ENCODE measurements around the gene PAIP2. TPM values are rescaled to one million over a fixed set of nuclear protein-coding genes. Genes with fewer than 3 reads are reported as not detected.

PAIP2 gene
- total RNA-seq, 1 experiment from 2014 or later: 79.4 TPM

GRCh38 chr5:139361835-139362429 is 20.3 kb downstream of the PAIP2 start:
- ATAC-seq: no peak
- no peaks in the 10 kb centered on the region for H3K4me1 ChIP-seq (ENCODE audit: control insufficient read depth, insufficient read depth, low read length)
- BruUV-seq (replicated peaks): no TSS peak
- ChIA-PET CTCF (no interaction called here), POLR2A (interaction anchor here (0.7 kb wide), 1 partner anchor 534 kb away, joined by 7 read pairs; no protein-coding TSS in a partner anchor)
- intact Hi-C loops (cut with micrococcal nuclease; ENCODE audit: unreplicated experiment): no loop called here
- no peaks in the 10 kb centered on the region for H3K9me3 ChIP-seq (ENCODE audit: control insufficient read depth, insufficient read depth, low read depth, low read length)
- no peak for DNase-seq (ENCODE audit: low read depth, low spot score)
- H3K36me3 ChIP-seq (ENCODE audit: control insufficient read depth, insufficient read depth, low read length): peaks cover 7% of the 10 kb centered on the region; the same call in 1 of the 2 replicates
- no peak overlapping the region for H3K27ac ChIP-seq (ENCODE audit: low read length)
- H3K4me3 ChIP-seq (ENCODE audit: low read depth in 2 of 2, low read length in 2 of 2): no peak overlapping the region
- TF ChIP-seq TCF7L2 (IDR thresholded peaks at IDR 0.05; ENCODE audit: low read depth, low read length): no peak
- no peak for TF ChIP-seq CTCF (IDR thresholded peaks at IDR 0.05)
- TF ChIP-seq POLR2AphosphoS5 (IDR thresholded peaks at IDR 0.05; ENCODE audit: low read depth, low read length): no peak
- no peak for TF ChIP-seq REST (IDR thresholded peaks at IDR 0.05; ENCODE audit: insufficient read depth in 1 of 2, low read depth in 2 of 2, low read length in 1 of 2)
- TF ChIP-seq SIN3A (IDR thresholded peaks at IDR 0.05; ENCODE audit: borderline replicate concordance, insufficient read depth, low read depth, low read length): no peak
- in situ Hi-C loops (cut with HindIII; ENCODE audit: low pct_unique_long_range_greater_than_20kb, low sequenced_read_pairs): no loop called here
- no peaks in the 10 kb centered on the region for H3K27me3 ChIP-seq (ENCODE audit: control insufficient read depth, insufficient read depth, low read length)

- H3K27me3 ChIP-seq (ENCODE audit: control insufficient read depth, insufficient read depth, low read length): no peaks in the 10 kb centered on the region
- in situ Hi-C loops (cut with HindIII; ENCODE audit: low pct_unique_long_range_greater_than_20kb, low sequenced_read_pairs) (no loop called here), intact Hi-C loops (cut with micrococcal nuclease; ENCODE audit: unreplicated experiment) (no loop called here)
- peaks cover 12% of the 10 kb centered on the region for H3K36me3 ChIP-seq (ENCODE audit: control insufficient read depth, insufficient read depth, low read length)
- POLR2A ChIA-PET: no interaction called here
- no peak overlapping the region for H3K4me3 ChIP-seq (ENCODE audit: low read depth in 2 of 2, low read length in 2 of 2)
- no peaks in the 10 kb centered on the region for H3K9me3 ChIP-seq (ENCODE audit: control insufficient read depth, insufficient read depth, low read depth, low read length)
- no peak overlapping the region for H3K27ac ChIP-seq (ENCODE audit: low read length)
- BruUV-seq (replicated peaks): no TSS peak
- no peak for DNase-seq (ENCODE audit: low read depth, low spot score)
- CTCF ChIA-PET: no interaction called here
- no peaks in the 10 kb centered on the region for H3K4me1 ChIP-seq (ENCODE audit: control insufficient read depth, insufficient read depth, low read length)
- TF ChIP-seq TCF7L2 (IDR thresholded peaks at IDR 0.05; ENCODE audit: low read depth, low read length): no peak
- no peak for TF ChIP-seq SIN3A (IDR thresholded peaks at IDR 0.05; ENCODE audit: borderline replicate concordance, insufficient read depth, low read depth, low read length)
- no peak for TF ChIP-seq POLR2AphosphoS5 (IDR thresholded peaks at IDR 0.05; ENCODE audit: low read depth, low read length)
- TF ChIP-seq REST (IDR thresholded peaks at IDR 0.05; ENCODE audit: insufficient read depth in 1 of 2, low read depth in 2 of 2, low read length in 1 of 2): no peak
- no peak for TF ChIP-seq CTCF (IDR thresholded peaks at IDR 0.05)
- no peak for ATAC-seq
Measured at GRCh38 chr5:139363937-139364336, 22.3 kb downstream of the PAIP2 start.

Measured in Panc1 (cell line).